ENCODE measurements around the gene CTSA.

DNA sequence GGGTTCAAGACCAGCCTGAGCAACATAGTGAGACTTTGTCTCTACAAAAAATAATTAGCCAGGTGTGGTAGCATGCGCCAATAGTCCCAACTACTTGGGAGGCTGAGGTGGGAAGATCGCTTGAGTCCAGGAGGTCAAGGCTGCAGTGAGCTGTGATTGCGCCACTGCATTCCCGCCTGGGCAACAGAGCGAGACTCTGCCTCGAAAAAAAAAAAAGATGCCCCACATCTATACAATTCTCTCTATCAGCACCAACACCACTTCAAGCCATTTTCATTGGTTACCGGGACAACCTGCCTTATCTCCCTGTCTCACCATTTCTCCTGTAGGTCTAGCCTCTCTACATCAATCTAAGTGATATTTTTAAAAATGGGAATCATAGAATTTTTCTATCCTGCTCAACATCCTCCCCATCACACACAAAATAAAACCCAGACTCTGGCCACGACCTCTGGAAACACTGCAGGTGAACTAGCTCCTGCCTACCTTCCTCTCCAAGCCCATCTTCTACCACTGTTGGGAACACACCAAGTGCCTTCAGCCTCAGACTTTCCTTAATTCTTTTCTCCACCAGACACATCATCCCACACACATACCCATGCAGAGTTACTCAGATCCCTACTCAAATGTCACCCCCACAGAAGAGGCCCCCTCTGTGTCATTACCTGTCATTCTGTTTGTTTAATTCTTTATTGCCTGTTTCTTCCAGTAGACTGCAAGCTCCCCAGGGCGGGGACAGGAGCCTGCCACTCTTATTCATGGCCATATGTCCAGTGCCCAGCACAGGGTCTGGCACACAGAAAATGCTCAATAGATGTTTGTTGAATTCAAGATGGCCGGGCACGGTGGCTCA, 30.4 kb downstream of the CTSA start:
- TF ChIP-seq, protein P1, sequence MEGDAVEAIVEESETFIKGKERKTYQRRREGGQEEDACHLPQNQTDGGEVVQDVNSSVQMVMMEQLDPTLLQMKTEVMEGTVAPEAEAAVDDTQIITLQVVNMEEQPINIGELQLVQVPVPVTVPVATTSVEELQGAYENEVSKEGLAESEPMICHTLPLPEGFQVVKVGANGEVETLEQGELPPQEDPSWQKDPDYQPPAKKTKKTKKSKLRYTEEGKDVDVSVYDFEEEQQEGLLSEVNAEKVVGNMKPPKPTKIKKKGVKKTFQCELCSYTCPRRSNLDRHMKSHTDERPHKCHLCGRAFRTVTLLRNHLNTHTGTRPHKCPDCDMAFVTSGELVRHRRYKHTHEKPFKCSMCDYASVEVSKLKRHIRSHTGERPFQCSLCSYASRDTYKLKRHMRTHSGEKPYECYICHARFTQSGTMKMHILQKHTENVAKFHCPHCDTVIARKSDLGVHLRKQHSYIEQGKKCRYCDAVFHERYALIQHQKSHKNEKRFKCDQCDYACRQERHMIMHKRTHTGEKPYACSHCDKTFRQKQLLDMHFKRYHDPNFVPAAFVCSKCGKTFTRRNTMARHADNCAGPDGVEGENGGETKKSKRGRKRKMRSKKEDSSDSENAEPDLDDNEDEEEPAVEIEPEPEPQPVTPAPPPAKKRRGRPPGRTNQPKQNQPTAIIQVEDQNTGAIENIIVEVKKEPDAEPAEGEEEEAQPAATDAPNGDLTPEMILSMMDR (IDR thresholded peaks at IDR 0.05), result no peak
- no peak for TF ChIP-seq POLR2A (IDR thresholded peaks at IDR 0.05)

All from testis (tissue), 2 donors.